ENCODE results near the gene RPL22.

The RPL22 gene

DNA sequence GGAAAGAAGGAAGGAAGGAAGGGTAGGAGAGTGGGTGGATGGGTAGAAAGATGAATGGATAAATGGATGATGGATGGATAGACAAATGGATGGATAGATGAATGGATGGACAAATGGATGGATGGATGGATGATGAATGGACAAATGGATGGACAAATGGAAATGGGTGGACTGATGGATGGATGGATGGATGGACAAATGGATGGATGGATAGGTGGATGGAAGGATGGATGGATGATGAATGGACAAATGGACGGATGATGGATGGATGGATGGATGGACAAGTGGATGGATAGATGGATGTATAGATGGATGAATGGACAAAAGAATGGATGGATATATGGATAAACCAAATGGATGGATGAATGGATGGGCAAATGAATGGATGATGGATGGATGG is 49.8 kb downstream of the RPL22 start:
- no peak for DNase-seq (ENCODE audit: low read depth)
- TF ChIP-seq, protein P1, sequence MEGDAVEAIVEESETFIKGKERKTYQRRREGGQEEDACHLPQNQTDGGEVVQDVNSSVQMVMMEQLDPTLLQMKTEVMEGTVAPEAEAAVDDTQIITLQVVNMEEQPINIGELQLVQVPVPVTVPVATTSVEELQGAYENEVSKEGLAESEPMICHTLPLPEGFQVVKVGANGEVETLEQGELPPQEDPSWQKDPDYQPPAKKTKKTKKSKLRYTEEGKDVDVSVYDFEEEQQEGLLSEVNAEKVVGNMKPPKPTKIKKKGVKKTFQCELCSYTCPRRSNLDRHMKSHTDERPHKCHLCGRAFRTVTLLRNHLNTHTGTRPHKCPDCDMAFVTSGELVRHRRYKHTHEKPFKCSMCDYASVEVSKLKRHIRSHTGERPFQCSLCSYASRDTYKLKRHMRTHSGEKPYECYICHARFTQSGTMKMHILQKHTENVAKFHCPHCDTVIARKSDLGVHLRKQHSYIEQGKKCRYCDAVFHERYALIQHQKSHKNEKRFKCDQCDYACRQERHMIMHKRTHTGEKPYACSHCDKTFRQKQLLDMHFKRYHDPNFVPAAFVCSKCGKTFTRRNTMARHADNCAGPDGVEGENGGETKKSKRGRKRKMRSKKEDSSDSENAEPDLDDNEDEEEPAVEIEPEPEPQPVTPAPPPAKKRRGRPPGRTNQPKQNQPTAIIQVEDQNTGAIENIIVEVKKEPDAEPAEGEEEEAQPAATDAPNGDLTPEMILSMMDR (conservative IDR thresholded peaks at IDR 0.05; ENCODE audit: low read length), result no peak
- H3K4me3 ChIP-seq (ENCODE audit: low read length), result no peak overlapping the region

DNA sequence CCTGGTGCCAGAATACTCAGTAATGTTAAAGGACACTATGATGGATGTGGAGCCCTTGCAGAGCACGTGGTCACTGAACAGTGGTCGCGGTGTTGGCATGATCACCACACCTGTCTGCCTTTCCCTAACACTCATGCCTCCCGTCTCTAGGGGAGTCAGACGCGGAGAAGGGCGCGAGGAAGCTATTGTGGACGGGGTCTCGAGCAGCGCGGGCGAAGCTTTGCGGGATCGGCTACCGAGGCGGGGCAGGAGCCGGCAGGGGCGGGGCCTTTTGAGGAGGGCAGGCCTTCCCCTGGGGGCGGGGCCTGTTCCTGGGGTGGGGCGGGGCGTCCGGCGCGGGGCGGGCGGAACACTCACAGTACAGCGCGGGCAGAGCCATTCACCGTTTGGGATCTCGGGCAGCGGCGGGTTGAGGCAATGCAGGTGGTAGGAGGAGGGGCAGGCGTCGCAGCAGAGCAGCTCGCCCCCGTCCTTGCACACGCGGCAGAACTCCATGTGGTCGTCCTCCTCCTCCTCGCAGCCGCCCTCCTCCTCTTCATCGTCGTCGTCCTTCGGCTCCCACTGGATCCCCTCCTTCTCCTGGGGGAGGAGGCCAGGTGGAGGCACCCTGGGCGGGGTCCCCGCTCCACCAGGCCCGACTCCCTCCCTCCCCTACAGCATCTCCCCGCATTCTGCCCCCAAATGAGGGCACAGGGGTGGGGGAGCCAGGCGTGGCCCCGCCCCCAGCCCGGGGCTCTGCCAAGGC is 50.7 kb downstream of the RPL22 start:
- TF ChIP-seq, protein P1 (conservative IDR thresholded peaks at IDR 0.05; ENCODE audit: low read length), result no peak
- no peak overlapping the region for H3K4me3 ChIP-seq (ENCODE audit: low read length)
- no peak for DNase-seq (ENCODE audit: low read depth)

DNA sequence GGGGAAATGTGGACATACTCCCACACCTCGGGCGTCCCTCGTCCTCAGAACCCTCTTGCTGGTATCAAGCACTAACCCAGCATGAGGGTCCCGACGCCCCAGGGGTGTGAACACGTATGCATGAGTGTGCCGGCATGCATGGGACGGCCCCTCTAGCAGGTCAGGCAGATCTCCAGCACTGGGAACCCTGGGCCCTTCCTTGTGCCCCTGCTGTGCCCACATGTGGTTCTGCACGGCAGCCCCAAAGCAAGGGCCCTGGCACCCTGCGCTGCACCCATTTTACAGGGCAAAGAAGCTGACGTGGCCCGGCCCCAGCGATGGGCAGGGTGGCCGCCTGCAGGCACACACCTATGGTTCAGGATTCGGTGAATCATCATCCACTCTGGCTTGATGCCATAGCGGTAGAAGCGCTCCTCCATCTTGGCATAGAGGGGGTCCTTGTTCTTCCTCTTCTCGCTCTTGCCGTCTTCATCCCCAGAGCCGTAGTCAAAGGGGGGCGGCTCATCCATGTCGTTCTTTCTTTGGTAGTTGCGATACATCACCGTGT is 53.5 kb downstream of the RPL22 start:
- TF ChIP-seq, protein P1 (conservative IDR thresholded peaks at IDR 0.05; ENCODE audit: low read length), result no peak
- no peak overlapping the region for H3K4me3 ChIP-seq (ENCODE audit: low read length)
- no peak for DNase-seq (ENCODE audit: low read depth)

DNA sequence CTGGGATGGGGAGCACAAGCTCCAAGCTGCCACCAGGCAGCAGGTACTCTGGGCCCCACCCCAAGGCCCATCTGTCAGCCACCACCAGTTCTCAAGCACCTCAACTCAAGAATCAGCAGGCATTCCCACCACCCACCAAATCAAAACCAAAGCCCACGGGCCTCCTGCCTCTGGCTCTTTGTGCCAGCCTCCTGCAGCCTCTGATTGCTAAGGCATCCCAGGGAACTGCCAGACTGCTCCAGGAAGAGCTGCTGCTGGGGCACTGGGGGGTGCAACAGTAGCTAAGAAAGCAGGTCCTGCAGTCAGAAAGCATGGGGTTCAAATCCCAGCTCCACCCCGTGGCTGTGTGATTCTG is 54.0 kb downstream of the RPL22 start:
- TF ChIP-seq, protein P1 (conservative IDR thresholded peaks at IDR 0.05; ENCODE audit: low read length), result no peak
- no peak overlapping the region for H3K4me3 ChIP-seq (ENCODE audit: low read length)
- DNase-seq (ENCODE audit: low read depth), result no peak

DNA sequence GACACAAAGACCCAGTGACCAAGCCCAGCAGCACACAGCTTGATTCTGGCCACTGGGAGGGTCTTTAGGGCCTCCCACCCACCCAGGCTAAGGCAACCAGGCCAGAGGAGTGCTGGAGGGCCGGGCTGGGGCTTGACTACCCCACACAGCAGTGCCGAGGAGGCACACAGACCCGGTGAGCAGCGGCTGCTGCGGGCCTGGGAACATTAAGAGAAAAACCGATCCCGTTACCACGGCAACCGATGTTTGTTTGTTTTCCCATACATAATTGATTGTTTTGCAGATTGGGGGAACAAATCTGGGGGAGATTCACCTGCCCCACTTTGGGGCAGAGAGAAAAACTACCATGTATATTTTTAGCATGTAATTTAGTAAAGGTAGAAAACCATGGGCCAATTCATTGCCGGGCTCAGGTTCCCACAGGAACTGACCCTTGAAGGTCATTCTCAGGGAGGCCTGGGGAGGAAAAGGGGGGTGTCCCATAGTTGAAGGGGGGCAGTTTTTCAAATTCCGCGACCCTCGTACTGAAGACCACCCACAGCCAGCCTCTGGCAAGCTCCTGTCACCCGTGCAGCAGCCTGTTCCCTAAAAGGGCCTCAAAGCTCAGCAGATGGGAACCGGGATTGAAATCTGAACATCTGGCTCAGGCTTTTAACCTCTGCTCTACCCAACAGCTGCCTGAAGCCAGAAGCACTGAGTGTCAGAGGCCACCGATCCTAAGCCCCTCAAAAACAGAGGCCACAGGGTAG is 54.6 kb downstream of the RPL22 start:
- no peak overlapping the region for H3K4me3 ChIP-seq (ENCODE audit: low read length)
- TF ChIP-seq, protein P1 (conservative IDR thresholded peaks at IDR 0.05; ENCODE audit: low read length), result no peak
- no peak for DNase-seq (ENCODE audit: low read depth)

DNA sequence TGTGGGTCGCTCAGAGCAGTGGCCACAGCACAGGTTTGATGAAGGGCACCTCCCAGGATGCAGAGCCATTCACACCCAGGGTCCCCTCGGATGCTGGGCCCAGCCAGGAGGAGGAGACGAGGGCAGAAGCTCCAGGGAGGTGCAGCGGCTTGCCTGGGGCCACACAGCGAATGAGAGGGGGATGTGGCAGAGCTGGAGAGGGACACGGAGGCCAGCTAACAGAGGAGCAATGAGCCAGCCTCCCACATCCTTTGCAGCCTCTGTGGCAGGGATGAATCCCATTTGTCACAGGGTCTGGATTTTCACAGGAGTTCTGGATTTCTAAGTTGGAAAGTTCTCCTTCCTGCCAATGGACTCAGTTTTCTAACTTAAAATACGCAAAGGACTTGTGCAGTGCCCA is 55.2 kb downstream of the RPL22 start:
- H3K4me3 ChIP-seq (ENCODE audit: low read length), result no peak overlapping the region
- TF ChIP-seq, protein P1 (conservative IDR thresholded peaks at IDR 0.05; ENCODE audit: low read length), result no peak
- DNase-seq (ENCODE audit: low read depth), result no peak

DNA sequence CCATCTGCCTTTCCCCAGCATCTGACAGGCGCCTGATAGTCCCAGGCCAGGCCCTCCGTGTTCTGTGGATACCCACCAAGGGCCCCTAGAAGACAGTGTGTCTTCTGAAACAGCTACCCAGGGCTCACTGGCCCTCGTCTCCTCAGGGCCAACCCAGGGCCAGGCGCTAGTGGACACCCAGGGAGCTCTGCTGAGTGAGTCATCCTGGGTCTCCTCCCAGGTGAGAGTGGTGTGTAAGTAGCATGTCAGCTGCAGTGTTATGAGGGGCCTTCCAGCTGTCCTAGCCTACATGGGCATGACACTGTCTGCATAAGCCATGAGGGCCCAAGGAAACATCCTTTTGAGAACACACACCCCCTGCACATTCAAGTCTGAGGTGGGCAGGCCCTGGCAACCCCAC is 56.0 kb downstream of the RPL22 start:
- no peak for DNase-seq (ENCODE audit: low read depth)
- H3K4me3 ChIP-seq (ENCODE audit: low read length), result no peak overlapping the region
- TF ChIP-seq, protein P1 (conservative IDR thresholded peaks at IDR 0.05; ENCODE audit: low read length), result no peak

Measured in AG10803 (cell line).